Neural progenitor cell (in vitro differentiated cells): ENCODE measurements around the gene UTRN.

ENCODE experiments used
- EZH2 ChIP-seq: fragments of 200-600 bp; sonication (generic); IDR thresholded peaks from 2 replicates; pipeline ENCODE4 v1.6.1; 2017; ENCODE audit warnings: antibody characterized with exemption, mild to moderate bottlenecking, moderate library complexity
- EZH2phosphoT487 ChIP-seq: fragments of 200-600 bp; sonication (generic); IDR thresholded peaks from 2 replicates; pipeline ENCODE4 v1.6.1; 2017; ENCODE audit warnings: antibody characterized with exemption
- TF ChIP-seq, protein P1 (sequence below): fragments of 200-600 bp; sonication (generic); IDR thresholded peaks from 2 replicates; pipeline ENCODE4 v1.5.1; 2017; ENCODE audit warnings: antibody characterized with exemption, mild to moderate bottlenecking

- TF ChIP-seq, protein P1, sequence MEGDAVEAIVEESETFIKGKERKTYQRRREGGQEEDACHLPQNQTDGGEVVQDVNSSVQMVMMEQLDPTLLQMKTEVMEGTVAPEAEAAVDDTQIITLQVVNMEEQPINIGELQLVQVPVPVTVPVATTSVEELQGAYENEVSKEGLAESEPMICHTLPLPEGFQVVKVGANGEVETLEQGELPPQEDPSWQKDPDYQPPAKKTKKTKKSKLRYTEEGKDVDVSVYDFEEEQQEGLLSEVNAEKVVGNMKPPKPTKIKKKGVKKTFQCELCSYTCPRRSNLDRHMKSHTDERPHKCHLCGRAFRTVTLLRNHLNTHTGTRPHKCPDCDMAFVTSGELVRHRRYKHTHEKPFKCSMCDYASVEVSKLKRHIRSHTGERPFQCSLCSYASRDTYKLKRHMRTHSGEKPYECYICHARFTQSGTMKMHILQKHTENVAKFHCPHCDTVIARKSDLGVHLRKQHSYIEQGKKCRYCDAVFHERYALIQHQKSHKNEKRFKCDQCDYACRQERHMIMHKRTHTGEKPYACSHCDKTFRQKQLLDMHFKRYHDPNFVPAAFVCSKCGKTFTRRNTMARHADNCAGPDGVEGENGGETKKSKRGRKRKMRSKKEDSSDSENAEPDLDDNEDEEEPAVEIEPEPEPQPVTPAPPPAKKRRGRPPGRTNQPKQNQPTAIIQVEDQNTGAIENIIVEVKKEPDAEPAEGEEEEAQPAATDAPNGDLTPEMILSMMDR, result no peak
- TF ChIP-seq EZH2phosphoT487 (peak; percentile 15), EZH2 (no peak)
Observed at GRCh38 chr6:144286503-144287393, 1.6 kb downstream of the UTRN start.
